ENCODE data around the gene IL27RA. TPM values are rescaled to one million over a fixed set of nuclear protein-coding genes. Genes with fewer than 3 reads are reported as not detected.
A peak's percentile ranks its signal among the peaks of the same experiment; 100 is the strongest.
"Not testable (repeated sequence)": the region's sequence is repeated elsewhere in the genome, so short reads cannot be mapped to it uniquely, and the experiment has no call there.

The IL27RA gene
- total and polyA plus RNA-seq, 2 experiments from 2014 or later, result 5.8 to 8.5 TPM

DNA sequence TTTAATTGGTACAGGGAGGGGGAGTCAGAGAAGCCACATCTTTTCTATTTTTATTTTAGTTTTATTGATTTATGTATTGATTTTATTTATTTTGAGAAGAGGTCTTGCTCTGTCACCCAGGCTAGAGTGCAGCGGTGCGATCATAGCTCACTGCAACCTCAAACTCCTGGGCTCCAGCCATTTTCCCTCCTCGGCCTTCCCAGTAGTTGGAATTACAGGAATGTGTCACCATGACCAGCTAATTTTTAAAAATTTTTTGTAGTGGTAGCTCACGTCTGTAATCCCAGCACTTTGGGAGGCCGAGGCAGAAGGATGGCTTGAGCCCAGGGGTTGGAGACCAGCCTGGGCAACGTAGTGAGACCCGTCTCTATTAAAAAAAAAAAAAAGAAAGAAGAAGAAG lies 4.1 kb downstream of the IL27RA start:
- H3F3A ChIP-seq (ENCODE audit: insufficient read depth), result no peaks in the 10 kb centered on the region
- WGBS, 2 experiments (ENCODE audit: low coverage in 1 of 2, low lambda C conversion rate in 2 of 2, missing lambda C conversion rate in 2 of 2), result 21 to 28% methylated on average over 6 to 7 of the region's 7 CpGs
- in situ Hi-C loops (cut with MboI), result no loop called here
- H3K27me3 ChIP-seq (replicated peaks; ENCODE audit: insufficient read depth), result no peaks in the 10 kb centered on the region
- H3K9me3 ChIP-seq (ENCODE audit: low read depth), result no peaks in the 10 kb centered on the region
- H4K20me1 ChIP-seq (ENCODE audit: insufficient read depth), result no peaks in the 10 kb centered on the region
- no peak overlapping the region for H3K4me3 ChIP-seq
- H3K36me3 ChIP-seq (ENCODE audit: low read depth), result no peaks in the 10 kb centered on the region
- peak overlapping the region; percentile 5; the same call in 1 of the 2 replicates for H3K27ac ChIP-seq
- peak; percentile 43 for DNase-seq
- no peaks in the 10 kb centered on the region for H3K79me2 ChIP-seq (ENCODE audit: insufficient read depth)
- no peak overlapping the region for H2AFZ ChIP-seq
- no peak overlapping the region for H3K4me2 ChIP-seq (ENCODE audit: unreplicated experiment)
- H3K4me1 ChIP-seq (ENCODE audit: insufficient read depth), result peaks cover 8% of the 10 kb centered on the region; the same call in 1 of the 2 replicates
- H3K9ac ChIP-seq, result no peak overlapping the region
- TF ChIP-seq EZH2phosphoT487 (IDR thresholded peaks at IDR 0.05; ENCODE audit: insufficient read depth, low read depth) (no peak), EZH2 (IDR thresholded peaks at IDR 0.05; ENCODE audit: insufficient read depth, poor library complexity, severe bottlenecking) (no peak)
- H3K9me2 ChIP-seq (ENCODE audit: insufficient read depth), result no peaks in the 10 kb centered on the region

DNA sequence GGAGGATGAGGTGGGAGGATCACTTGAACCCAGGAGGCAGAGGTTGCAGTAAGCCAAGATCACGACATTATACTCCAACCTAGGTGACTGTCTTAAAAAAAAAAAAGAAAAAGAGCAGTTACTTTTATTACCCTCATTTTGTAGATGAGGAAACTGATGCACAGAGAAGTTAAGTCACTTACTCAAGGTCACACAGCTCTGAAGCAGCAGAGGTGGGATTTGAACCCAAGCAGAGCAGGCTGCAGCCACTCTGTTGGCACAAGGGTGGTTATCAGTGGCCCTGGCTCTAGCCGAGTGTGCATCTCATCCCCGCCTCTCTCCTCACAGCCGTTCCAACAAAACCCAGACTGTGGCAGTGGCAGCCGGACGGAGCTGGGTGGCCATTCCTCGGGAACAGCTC lies 7.6 kb downstream of the IL27RA start:
- Histone ChIP-seq H3K4me1 (ENCODE audit: insufficient read depth) (peaks cover 14% of the 10 kb centered on the region; the same call in 1 of the 2 replicates), H3K9me2 (ENCODE audit: insufficient read depth) (no peaks in the 10 kb centered on the region), H3K79me2 (ENCODE audit: insufficient read depth) (no peaks in the 10 kb centered on the region), H3K27me3 (replicated peaks; ENCODE audit: insufficient read depth) (no peaks in the 10 kb centered on the region), H3K9ac (no peak overlapping the region), H3K36me3 (ENCODE audit: low read depth) (no peaks in the 10 kb centered on the region), H3K4me3 (no peak overlapping the region), H3F3A (ENCODE audit: insufficient read depth) (no peaks in the 10 kb centered on the region), H2AFZ (no peak overlapping the region), H4K20me1 (ENCODE audit: insufficient read depth) (no peaks in the 10 kb centered on the region), H3K4me2 (ENCODE audit: unreplicated experiment) (no peak overlapping the region), H3K9me3 (ENCODE audit: low read depth) (no peaks in the 10 kb centered on the region), H3K27ac (no peak overlapping the region)
- 91 to 94% methylated on average over 7 of the region's 7 CpGs for WGBS, 2 experiments (ENCODE audit: low coverage in 1 of 2, low lambda C conversion rate in 2 of 2, missing lambda C conversion rate in 2 of 2)
- DNase-seq, result no peak
- in situ Hi-C loops (cut with MboI), result no loop called here
- no peak for TF ChIP-seq EZH2phosphoT487 (IDR thresholded peaks at IDR 0.05; ENCODE audit: insufficient read depth, low read depth)
- no peak for TF ChIP-seq EZH2 (IDR thresholded peaks at IDR 0.05; ENCODE audit: insufficient read depth, poor library complexity, severe bottlenecking)

DNA sequence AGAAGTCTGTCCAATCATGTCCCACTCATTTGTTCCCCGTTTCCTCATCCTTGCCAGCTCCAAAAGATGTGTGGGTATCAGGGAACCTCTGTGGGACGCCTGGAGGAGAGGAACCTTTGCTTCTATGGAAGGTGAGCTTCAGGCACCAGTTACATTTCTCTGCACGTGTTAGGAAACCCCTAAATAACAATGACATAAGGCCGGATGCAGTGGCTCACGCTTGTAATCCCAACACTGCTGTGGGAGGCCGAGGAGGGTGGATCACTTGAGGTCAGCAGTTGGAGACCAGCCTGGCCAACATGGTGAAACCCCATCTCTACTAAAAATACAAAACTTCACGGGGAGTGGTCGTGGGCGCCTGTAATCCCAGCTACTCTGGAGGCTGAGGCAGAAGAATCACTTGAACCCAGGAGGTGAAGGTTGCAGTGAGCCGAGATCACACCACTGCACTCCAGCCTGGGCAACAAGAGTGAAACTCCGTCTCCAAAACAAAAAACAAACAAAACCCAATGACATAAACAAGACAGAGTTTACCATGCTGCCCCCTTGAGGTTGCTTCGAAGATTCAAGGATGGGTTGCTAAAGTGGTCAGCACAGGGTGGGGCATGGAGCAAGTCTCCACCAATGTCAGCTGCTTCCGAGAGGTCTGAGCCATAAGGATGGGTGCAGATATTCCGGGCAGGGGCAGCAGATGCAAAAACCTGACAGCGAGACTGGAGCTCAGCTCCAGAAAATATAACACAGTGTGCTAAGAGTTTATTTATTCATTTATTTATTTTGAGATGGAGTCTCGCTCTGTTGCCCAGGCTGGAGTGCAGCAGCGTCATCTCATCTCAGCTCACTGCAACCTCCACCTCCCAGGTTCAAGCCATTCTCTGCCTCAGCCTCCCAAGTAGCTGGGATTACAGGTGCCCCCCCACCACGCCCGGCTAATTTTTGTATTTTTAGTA lies 11.4 kb downstream of the IL27RA start:
- H3K4me1 ChIP-seq (ENCODE audit: insufficient read depth); H3F3A ChIP-seq (ENCODE audit: insufficient read depth); H3K4me3 ChIP-seq; H3K79me2 ChIP-seq (ENCODE audit: insufficient read depth); H3K9me3 ChIP-seq (ENCODE audit: low read depth); H3K36me3 ChIP-seq (ENCODE audit: low read depth); H4K20me1 ChIP-seq (ENCODE audit: insufficient read depth); H3K9me2 ChIP-seq (ENCODE audit: insufficient read depth); H3K27me3 ChIP-seq (replicated peaks; ENCODE audit: insufficient read depth): not testable (repeated sequence)
- Histone ChIP-seq H3K9ac (peak overlapping the region; percentile 72), H2AFZ (peak overlapping the region; percentile 75), H3K4me2 (ENCODE audit: unreplicated experiment) (peak overlapping the region; percentile 34), H3K27ac (peak overlapping the region; percentile 54)
- in situ Hi-C loops (cut with MboI), result loop anchor here (10.0 kb wide), 1 partner anchor 158 kb away; no protein-coding TSS in a partner anchor
- 33 to 40% methylated on average over 19 of the region's 19 CpGs for WGBS, 2 experiments (ENCODE audit: low coverage in 1 of 2, low lambda C conversion rate in 2 of 2, missing lambda C conversion rate in 2 of 2)
- DNase-seq, result peak; percentile 85

DNA sequence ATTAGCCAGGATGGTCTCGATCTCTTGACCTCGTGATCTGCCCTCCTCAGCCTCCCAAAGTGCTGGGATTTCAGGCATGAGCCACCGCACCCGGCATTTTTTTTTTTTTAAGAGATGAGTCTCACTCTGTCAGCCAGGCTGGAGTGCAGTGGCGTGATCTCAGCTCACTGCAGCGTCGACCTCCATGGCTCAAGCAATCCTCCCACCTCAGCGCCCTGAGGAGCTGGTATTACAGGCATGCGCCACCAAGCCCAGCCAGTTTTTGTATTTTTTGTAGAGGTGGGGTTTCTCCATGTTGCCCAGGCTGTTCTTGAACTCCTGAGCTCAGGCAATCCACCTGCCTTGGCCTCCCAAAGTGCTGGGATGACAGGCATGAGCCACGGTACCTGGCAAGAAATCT lies 16.3 kb downstream of the IL27RA start:
- not testable (repeated sequence) for H3F3A ChIP-seq (ENCODE audit: insufficient read depth); H3K36me3 ChIP-seq (ENCODE audit: low read depth); H3K27me3 ChIP-seq (replicated peaks; ENCODE audit: insufficient read depth); DNase-seq; H3K4me3 ChIP-seq; H3K9me3 ChIP-seq (ENCODE audit: low read depth); H3K79me2 ChIP-seq (ENCODE audit: insufficient read depth); H3K9me2 ChIP-seq (ENCODE audit: insufficient read depth); H3K4me2 ChIP-seq (ENCODE audit: unreplicated experiment); H3K9ac ChIP-seq; H3K4me1 ChIP-seq (ENCODE audit: insufficient read depth); H4K20me1 ChIP-seq (ENCODE audit: insufficient read depth); H3K27ac ChIP-seq; H2AFZ ChIP-seq
- 96% methylated on average over 10 of the region's 10 CpGs for WGBS, 2 experiments (ENCODE audit: low coverage in 1 of 2, low lambda C conversion rate in 2 of 2, missing lambda C conversion rate in 2 of 2)
- in situ Hi-C loops (cut with MboI), result loop anchor here (10.0 kb wide), 1 partner anchor 163 kb away; no protein-coding TSS in a partner anchor
